ENCODE data around the gene HPCAL1.
"Not testable (repeated sequence)": the region's sequence is repeated elsewhere in the genome, so short reads cannot be mapped to it uniquely, and the experiment has no call there.

Gene HPCAL1

GRCh38 chr2:10283106-10284062 is 19.3 kb upstream of the HPCAL1 start:
- DNase-seq (ENCODE audit: extremely low read depth in 1 of 2, low read depth in 1 of 2) = no peak

- DNase-seq (ENCODE audit: extremely low read depth in 1 of 2, low read depth in 1 of 2) = no peak
Observed at GRCh38 chr2:10284108-10284870, 18.4 kb upstream of the HPCAL1 start.

- DNase-seq (ENCODE audit: extremely low read depth in 1 of 2, low read depth in 1 of 2) = no peak
Observed at GRCh38 chr2:10285191-10285555, 17.5 kb upstream of the HPCAL1 start.

GRCh38 chr2:10285556-10286198 is 17.0 kb upstream of the HPCAL1 start:
- DNase-seq (ENCODE audit: extremely low read depth in 1 of 2, low read depth in 1 of 2) = no peak

- DNase-seq (ENCODE audit: extremely low read depth in 1 of 2, low read depth in 1 of 2) = no peak
Observed at GRCh38 chr2:10286216-10287037, 16.3 kb upstream of the HPCAL1 start.

GRCh38 chr2:10287761-10288160 is 14.9 kb upstream of the HPCAL1 start:
- DNase-seq (ENCODE audit: extremely low read depth in 1 of 2, low read depth in 1 of 2) = no peak

GRCh38 chr2:10288606-10289005 is 14.1 kb upstream of the HPCAL1 start:
- DNase-seq (ENCODE audit: extremely low read depth in 1 of 2, low read depth in 1 of 2) = no peak

GRCh38 chr2:10289352-10289751 is 13.4 kb upstream of the HPCAL1 start:
- no peak for DNase-seq (ENCODE audit: extremely low read depth in 1 of 2, low read depth in 1 of 2)

GRCh38 chr2:10289891-10290290 is 12.8 kb upstream of the HPCAL1 start:
- no peak for DNase-seq (ENCODE audit: extremely low read depth in 1 of 2, low read depth in 1 of 2)

GRCh38 chr2:10291376-10291775 is 11.3 kb upstream of the HPCAL1 start:
- not testable (repeated sequence) for DNase-seq (ENCODE audit: extremely low read depth in 1 of 2, low read depth in 1 of 2)

- no peak for DNase-seq (ENCODE audit: extremely low read depth in 1 of 2, low read depth in 1 of 2)
Observed at GRCh38 chr2:10292033-10292432, 10.7 kb upstream of the HPCAL1 start.

GRCh38 chr2:10293603-10294002 is 9.1 kb upstream of the HPCAL1 start:
- no peak for DNase-seq (ENCODE audit: extremely low read depth in 1 of 2, low read depth in 1 of 2)

- no peak for DNase-seq (ENCODE audit: extremely low read depth in 1 of 2, low read depth in 1 of 2)
Observed at GRCh38 chr2:10294077-10294476, 8.6 kb upstream of the HPCAL1 start.

- DNase-seq (ENCODE audit: extremely low read depth in 1 of 2, low read depth in 1 of 2) = not testable (repeated sequence)
Observed at GRCh38 chr2:10295649-10296048, 7.1 kb upstream of the HPCAL1 start.

GRCh38 chr2:10296142-10296541 is 6.6 kb upstream of the HPCAL1 start:
- no peak for DNase-seq (ENCODE audit: extremely low read depth in 1 of 2, low read depth in 1 of 2)

- no peak for DNase-seq (ENCODE audit: extremely low read depth in 1 of 2, low read depth in 1 of 2)
Observed at GRCh38 chr2:10297191-10297830, 5.4 kb upstream of the HPCAL1 start.

- peak; percentile 36 to 57 for DNase-seq (ENCODE audit: extremely low read depth in 1 of 2, low read depth in 1 of 2)
Observed at GRCh38 chr2:10297959-10298531, 4.7 kb upstream of the HPCAL1 start.

GRCh38 chr2:10298777-10299176 is 3.9 kb upstream of the HPCAL1 start:
- not testable (repeated sequence) for DNase-seq (ENCODE audit: extremely low read depth in 1 of 2, low read depth in 1 of 2)

- DNase-seq (ENCODE audit: extremely low read depth in 1 of 2, low read depth in 1 of 2) = no peak
Observed at GRCh38 chr2:10300328-10300920, 2.3 kb upstream of the HPCAL1 start.
